ENCODE data around the gene OTOS.

GRCh38 chr2:240179941-240180666 lies 39.6 kb upstream of the OTOS start:
- TF ChIP-seq CTCF (IDR thresholded peaks at IDR 0.05) (no peak), POLR2A (IDR thresholded peaks at IDR 0.05) (no peak), EP300 (IDR thresholded peaks at IDR 0.05) (no peak)
